Stimulated activated CD4-positive, alpha-beta T cell treated with anti-CD3 and anti-CD28 coated beads, TNF-alpha, amount 100 ng/mL, for 48 hours (primary cell): ENCODE measurements around the gene ZFPM1.

ENCODE experiments used
- DNase-seq, 3 donors: peaks; one replicate each; pipeline ENCODE4 v3.0.0-alpha.2; 2020; ENCODE audit warnings: low read depth in 3 of 3

ZFPM1 gene

DNA sequence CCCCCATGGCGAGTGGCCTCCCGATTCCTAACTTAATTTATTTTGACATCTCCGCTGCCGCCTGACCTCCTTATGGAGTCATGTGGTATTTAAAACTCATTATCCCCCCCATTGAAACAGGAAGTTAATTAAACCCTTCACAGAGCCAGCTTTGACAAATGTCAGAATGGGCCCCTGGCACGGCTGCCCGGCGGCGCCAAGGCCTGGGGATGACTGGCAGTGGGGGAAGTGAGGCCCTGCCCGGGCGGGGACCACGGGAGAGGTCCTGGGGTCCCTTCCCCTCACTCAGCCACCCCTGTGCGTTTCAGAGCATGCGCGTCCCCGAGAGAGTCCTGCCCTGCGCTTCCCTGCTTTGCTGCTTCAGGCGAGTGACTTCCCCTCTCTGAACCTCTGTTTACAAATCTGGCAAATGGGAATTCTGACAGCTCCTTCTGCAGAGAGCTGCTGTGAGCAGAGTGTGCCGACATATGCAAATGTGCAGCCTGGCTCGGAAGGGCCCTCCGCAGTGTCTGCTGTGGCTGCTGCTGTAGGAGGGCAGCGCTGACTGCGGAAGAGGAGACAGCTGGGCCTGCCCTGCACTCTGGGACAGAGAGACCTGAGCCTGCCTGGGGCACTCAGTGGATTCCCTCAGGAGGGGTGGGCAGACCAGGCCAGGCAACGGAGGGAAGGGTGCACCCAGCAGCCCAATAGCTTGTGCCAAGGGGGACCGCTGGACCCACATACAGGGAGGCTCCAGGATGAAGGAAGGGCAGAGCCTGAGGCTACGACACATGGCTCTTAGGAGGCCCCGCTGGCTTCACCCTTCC is 4.4 kb upstream of the ZFPM1 start:
- DNase-seq: no peak

DNA sequence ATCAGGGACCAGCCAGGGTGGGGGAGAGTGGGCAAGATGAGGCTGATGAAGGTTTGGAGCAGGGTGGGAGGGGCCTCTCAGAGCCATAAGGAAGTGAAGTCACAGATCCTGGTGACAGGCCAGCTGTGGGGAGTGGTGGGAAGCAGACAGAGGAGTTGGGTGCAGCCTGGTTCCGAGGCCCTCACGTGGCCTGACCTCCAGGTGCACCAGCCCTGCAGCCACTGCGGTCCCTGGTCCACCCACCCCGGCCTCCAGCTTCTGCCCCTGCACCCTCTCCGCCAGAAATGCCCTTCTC is 3.9 kb upstream of the ZFPM1 start:
- DNase-seq: no peak

DNA sequence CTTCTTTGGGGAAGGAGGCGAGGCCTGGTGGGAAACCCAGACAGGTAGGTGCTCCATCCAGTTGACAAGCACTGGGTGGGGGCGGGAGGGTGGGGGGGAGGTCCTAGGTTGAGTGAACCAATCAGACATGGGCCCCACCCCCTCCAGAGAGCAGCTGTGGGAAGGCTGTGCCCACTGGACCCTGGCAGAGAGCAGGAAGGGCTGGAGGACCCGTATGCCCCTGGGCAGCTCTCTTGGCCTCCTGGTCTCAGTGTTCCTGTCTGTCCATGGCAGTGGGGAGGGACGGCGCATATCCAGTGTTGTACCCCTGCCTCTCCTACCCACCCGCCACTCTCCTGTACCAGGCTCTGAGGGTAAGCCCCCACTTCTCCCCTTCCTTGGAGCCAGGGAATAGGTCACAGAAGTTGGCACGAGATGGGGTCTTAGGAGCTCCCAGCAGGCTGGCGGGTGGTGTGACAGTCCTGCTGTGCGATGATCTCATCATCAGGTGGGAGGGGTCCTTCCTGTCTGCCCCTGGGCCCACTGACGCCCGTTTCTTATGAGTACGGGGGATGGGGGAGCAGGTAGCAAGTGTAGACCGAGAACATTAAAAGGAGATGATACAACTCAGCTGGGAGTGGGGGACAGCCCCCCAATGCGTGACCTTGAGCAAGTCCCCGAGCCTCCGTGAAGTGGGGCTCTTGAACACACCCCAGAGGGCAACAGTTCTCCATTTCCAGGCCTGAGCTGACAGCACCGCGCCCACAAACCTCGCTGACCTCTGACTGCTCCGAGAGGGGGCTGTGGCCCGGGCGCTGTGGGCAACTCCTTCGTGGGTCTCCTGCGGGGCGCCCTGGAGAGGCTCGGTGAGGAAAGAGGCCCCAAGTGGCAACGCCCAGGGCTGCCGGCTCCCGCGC is 1.2 kb upstream of the ZFPM1 start:
- no peak for DNase-seq

DNA sequence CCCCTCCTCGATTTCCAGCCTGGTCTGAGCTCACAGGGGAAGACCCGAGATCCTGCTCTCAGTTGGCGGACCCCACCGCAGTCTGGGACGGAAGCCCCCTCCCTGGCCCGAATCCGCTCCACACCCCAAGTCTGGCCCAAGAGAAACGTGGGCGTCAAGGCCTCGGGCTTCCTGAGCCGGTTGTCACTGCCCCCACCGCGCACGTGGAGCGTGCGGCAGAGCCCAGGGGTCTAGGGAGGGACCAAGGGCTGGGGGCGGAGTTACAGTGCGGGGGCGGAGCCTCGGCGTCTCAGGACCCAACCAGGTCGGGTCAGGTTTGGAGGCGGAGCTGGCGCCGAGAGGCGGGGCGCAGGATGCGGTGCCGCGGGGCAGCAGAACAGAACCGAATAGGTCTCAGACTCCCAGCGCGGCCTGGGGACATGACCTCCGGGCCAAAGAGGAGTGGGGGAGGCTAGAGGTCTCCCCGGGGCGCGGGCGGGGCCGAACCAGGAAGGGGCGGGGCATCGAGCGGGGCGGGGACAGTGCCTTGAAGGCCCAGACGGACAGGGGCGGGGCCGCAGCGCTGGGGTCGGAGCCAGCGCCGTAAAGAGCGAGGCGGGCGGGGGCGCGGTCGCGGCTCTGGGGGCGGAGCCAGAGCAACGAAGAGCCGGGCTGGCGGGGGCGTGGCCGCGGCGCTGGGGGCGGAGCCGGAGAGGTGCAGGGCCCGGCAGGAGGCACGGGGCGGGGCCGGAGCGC is 431 bp upstream of the ZFPM1 start:
- DNase-seq: peak; percentile 96 to 100 (median 98)

DNA sequence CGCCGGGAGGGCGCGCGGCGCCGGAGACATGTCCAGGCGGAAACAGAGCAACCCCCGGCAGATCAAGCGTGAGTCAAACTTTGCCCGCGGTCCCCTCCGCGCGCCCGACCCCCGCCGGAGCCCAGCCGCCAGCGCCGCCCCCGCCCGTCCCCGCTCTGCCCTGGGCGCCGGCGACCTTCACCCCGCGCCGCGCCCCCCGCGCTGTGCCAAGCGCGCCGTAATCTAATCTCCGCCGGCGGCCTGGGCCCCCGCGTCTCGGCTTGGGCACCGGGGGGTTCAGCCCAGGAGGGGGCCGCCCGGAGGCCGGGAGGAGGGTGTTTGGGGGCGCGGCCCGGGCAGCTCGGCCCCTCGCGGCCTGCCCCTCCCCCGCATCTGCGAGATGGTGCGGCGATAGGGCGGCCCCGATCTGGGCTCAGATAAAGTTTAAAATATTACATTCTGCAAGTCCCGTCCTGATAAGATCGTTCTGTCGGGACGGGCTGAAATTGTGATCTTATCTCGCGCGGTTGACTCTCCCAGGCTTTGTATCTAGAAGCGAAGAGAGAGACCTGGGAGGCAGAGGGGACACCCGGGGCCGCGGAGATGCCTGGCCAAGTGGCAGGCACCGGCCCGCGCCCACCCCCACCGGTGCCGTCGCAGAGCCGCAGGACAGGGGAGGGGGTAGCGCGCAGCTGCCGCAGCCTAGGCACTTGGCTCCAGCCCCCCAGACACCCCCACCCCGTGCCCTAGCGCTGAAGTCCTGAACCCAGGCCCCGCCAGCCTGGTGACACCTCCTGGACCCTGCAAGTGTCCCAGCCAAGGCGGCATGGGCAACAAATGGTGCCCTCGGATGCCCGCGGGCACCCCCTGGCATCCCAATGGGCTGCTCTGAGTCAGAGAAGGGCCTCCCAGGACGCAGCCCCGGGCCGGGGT is 787 bp downstream of the ZFPM1 start:
- no peak for DNase-seq

DNA sequence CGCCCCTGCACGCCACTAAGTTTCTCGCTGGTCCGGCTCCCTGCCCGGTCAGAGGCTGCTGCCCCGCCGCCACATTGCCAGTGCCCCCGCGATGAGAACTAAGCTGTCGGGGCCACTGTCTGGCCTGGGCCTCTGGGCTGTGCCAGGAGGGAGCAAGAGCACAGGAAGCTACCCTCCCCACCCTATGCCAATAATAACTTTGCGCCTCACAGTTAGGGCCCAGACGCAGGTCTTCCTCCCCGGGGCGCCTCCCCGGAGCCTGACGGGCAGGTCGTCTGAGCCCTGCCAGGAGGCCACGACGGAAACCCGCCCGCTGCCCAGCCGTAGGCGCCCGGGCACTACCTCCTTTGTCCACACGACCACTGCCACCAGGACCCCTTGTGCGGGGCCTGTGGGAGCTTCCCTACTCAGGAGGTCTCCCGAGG is 1.5 kb downstream of the ZFPM1 start:
- DNase-seq: peak in 1 of 3 donors; percentile 31

DNA sequence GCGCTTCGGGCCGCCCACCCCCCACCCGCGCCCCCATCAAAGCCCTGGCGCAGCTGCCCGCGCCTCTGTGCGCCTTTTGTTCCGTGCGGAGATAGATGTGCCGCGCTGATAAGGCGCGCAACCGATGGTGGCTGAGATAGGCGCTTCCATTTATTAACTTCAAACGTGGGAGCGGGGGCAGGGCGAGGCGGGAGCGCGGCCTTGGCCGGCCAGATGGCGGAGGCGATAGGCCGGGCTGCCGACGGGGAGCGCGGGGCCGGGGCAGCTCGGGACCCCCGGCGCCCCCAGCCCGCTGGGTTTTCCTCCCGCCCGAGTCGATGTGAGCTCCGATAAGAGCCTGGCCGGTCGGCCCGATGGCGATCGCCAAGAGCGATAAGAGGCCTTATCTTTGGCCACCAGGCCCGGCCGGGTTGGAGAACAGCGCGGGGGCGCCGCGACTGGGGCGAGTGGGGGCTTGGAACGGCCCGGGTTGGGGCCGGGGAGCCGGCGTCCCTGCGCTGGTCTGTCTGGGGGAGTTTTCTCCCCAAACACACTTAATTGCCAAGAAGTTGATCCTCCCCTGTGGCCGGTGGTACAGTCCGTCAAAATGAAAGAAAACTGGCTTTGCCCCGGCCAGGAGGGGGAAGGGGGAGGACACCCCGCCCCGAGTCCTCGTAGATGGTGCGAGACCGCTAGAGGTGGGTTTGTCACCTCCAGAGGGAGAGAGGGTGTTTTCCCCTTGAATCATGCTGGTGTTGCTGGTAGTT is 2.7 kb downstream of the ZFPM1 start:
- DNase-seq: peak; percentile 65 to 79 (median 73)

DNA sequence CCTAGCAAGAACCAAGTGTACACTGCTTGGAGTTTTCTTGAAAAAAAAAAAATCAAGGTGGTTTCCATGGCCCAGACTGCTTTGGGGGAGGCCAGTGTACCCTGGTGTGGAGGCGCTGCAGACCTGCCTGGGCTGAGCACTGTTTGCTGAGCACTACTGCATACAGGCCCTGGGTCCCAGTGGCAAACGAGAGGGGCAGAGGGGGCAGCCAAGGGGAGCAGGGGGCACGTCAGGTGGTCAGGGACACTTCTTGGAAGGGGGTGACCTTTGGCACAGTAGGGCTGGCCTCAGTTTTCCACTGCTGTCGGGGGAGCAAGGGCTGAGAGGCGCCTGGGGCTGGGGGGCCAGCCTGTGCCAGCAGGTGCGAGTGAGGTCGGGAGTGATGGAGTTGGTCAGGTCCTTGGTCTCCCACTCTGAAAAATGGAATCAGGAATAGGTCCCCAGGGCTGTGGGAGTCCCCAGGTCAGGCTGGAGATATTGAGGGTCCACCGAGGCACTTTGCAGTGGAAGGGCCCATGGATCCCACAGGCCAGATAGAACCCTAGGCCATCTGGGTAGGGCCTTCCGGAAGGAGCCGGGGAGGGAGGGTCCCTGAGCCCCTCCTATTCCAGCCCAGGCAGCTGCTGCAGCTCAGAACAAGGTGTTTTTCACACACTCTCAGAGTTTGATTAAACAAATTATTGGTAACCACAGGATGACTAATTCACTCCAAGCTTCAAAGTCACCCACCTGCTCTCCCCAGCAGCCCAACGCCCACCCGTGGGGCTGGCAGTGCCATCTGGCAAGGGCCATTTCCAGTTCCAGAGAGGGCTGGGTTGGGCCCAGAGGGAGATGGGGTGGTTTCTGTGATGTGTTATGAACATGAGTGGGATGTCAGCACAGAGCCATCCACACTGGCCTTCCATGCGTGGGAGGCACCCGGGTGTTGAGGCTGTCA is 3.5 kb downstream of the ZFPM1 start:
- peak in 2 of 3 donors; percentile 56 to 61 for DNase-seq

DNA sequence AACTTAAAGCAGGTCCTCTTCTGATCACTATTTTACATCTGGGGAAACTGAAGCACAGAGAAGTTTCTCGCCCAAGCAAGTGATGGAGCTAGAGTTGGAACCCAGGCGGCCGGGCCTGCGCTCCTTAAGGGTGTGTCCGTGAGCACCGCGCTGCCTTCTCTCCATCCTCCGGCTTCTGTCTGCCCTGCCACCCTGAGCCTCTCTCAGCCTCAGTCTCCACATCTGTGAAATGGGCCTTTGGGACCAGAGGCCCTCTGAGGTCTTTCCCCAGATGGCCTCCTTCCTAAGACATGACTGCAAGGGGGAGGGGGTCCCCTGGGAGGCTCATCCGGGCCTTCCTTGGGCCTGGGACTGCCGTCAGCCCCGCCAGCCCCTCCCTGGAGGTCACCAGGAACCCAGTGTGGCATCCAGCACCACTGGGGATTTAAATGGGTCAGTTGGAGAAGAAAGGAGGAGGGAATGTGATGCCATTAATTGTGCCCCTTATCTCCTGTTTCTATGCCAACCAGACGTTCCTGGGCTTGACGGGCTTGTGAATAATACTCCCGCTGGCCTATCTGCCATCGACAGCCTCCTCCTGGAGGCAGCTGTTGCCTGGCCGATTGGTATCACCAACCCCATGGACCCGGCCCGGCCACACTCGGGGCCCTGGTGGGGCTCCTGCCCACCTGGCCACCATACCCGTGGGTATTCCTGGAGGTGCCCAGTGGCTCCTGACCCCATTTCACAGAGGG is 5.1 kb downstream of the ZFPM1 start:
- DNase-seq: no peak

DNA sequence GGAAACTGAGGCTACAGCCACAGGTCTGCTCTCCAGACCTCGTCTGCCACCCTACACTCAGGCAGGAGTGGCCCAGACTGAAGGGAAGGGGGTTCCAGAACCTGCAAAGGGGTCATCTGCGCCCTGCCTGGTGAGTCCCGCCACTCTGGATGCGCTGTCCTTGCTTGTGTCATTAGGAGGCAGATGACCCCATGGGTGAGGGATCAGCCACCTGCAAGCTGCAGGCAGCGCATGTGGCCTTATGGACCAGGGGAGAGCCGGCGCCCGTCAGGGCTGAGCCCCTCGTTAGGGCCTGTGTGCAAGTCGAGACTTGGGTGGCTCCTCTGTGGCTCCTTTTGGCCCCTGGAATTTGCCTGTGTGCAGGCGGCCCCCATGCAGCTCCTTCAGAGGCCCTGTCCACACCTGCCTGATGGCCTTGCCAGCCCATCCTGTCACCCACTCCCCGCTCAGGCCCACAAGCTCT is 5.7 kb downstream of the ZFPM1 start:
- no peak for DNase-seq

DNA sequence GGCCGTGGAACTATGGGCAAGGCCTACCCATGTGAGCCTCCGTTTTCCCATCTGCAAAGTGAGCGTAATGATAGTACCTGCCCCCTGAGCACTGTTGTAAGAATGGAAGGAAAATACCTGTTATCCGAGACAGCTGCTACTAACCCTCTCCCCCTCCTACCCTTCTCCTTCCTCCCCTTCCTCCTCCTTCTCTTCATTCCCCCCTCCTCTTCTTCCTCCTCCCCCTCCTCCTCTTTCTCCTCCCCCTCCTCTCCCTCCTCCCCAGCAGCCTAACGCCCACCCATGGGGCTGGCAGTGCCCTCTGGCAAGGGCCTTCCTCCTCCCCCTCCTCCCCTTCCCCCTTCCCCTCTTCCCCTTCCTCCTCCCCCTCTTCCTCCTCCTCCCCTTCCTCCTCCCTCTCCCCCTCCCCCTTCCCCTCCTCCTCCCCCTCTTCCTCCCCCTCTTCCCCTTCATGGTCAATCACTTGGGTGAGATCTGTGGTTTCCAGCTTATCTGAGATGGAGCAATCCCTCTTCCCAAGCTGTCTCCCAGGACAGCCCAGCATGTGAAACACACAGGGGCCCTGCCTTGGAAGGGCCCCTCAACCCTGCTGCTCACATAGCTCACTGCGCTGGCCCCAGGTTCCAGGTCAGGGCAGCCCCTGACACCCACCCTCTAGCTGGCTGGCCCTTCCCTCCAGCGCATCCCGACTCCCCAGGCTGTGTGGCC is 6.4 kb downstream of the ZFPM1 start:
- DNase-seq: no peak

DNA sequence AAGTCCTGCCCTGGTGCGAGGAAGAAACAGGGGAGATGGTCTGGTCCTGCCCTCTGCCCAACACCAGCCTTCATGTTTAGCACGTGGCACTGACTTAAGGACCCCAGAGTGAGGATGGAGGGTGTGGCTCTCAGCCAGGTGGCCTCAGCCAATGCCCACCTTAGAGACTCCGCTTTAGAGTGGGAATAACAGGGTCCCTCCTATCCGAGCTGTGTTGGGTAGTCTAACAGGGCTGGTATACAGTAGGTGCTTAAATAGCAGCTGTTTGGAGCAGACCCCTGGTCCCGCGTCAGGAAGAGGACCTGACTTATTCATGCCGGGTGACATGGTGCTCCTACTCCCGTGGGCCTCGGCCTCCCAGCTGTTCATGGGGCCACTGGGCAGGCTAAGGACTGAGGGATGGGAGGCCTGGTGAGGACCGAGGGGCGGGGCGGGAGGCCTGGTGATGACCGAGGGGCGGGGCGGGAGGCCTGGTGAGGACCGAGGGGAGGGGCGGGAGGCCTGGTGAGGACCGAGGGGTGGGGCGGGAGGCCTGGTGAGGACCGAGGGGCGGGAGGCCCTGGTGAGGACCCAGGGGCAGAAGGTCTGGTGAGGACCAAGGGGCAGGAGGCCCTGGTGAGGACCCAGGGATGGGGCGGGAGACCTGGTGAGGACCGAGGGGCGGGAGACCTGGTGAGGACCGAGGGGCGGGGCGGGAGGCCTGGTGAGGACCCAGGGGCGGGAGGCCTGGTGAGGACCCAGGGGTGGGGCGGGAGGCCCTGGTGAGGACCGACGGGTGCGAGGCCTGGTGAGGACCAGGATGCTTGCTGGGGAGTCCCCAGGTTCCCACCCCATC is 7.6 kb downstream of the ZFPM1 start:
- DNase-seq: no peak

DNA sequence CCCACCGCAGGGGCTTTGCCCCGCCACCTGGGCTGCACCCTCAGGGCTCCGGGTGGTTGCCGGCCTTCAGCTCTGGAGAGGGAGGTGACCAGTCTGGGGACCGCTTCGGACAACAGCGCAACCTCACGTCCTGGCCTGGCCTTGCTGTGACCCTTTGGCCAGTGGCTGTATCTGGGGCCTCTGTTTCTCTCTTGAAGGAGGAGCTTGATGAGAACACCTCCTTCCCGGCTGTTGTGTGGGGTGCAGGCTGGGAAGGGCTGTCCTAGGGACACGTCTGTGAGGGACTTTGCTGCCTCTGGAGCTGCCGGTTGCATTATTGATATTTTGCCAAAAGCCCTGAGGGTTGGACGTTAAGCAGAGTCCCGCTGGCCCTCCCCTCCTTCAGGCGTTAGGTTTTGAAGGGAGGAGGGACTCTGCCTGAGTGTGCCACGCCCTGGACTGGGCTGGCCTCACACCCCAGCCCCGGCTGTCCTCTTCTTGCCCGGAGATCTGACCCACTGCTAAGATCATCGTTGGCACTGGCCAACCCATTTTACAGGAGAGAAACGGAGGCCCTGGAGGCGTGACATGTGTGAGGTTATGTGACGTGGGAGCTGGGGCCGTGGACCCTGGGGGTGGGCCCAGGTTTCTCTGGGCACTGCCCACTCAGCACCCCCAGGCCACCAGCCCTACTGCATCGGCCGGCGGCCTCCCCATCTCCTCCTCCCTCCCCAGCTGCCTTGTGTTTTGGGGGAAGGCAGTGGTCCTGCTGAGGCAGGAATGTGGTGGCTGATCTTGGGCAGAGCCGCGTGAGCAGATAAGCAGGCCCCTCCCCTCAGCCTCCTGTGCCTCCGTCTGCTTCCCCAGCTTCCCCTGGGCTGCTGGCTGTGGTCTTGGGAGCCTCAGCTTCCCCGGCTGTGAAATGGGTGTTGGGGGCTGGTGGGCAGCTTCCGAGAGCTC is 8.5 kb downstream of the ZFPM1 start:
- no peak for DNase-seq

DNA sequence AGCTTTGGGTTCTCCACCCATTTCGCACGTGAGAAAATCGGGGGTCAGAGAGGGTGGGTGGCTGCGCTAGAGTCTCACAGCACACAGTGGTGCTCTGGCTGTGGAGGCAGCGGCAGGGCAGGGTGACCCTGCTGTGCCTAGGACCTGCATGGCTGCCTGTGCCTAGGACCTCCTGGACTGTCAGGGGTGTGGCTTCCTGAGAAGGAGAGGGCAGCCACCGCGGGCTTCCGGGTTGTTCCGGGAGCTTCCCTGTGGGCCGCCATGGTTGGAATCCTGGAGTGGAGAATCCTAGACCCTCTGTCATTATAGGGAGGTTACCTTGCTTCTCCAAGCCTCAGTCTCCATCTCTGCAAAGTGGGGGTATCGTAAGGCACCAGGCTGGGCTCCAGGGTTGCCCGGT is 9.3 kb downstream of the ZFPM1 start:
- DNase-seq: no peak

DNA sequence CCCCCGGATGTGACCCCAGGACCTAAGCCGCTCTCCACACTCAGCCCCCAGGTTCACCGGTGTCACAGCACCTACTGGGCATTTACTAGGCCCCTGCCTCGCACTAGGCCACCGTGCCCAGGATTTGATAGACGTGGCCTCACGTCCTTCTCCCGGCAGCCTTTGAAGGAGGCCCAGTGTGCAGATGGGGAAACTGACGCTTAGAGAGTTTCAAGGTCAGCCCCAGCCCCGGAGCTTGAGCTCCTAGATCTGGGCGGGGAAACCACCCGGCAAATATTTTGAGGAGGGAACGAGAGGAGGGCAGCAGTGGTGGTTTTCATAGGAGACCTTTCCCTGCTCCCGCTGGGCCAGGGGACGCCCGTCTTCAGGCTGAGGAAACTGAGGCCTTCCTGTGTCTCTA is 10.3 kb downstream of the ZFPM1 start:
- no peak for DNase-seq
